Progenitor cell of endocrine pancreas (in vitro differentiated cells): ENCODE results near the gene CARD19. TPM values are rescaled to one million over a fixed set of nuclear protein-coding genes. Genes with fewer than 3 reads are reported as not detected.

Experiments
- DNase-seq: peaks from one replicate; pipeline ENCODE4 v3.0.0; 2021; ENCODE audit warnings: low spot score; ENCODE audit not compliant: unreplicated experiment
- H3K27ac Mint-ChIP-seq: 2 replicates; pipeline ENCODE4 v1.8.0; 2021; ENCODE audit warnings: mild to moderate bottlenecking, moderate library complexity, mixed read lengths
- H3K27me3 Mint-ChIP-seq: 2 replicates; pipeline ENCODE4 v1.8.0; 2021; ENCODE audit warnings: mixed read lengths
- H3K36me3 Mint-ChIP-seq: 2 replicates; pipeline ENCODE4 v1.8.0; 2022; ENCODE audit warnings: mixed read lengths; ENCODE audit not compliant: insufficient read depth
- H3K4me1 Mint-ChIP-seq: 2 replicates; pipeline ENCODE4 v1.8.0; 2021; ENCODE audit warnings: low read depth, mixed read lengths
- H3K4me3 Mint-ChIP-seq: 2 replicates; pipeline ENCODE4 v1.8.0; 2021; ENCODE audit warnings: low read depth, mild to moderate bottlenecking, moderate library complexity, mixed read lengths
- H3K9me3 Mint-ChIP-seq: 2 replicates; pipeline ENCODE4 v1.8.0; 2021; ENCODE audit warnings: low read depth, mixed read lengths
- total RNA-seq: library from RNA; stranded (reverse); gene quantifications from 2 replicates; pipeline ENCODE4 v1.2.1, GENCODE V29; 2021
- TF ChIP-seq, protein P1 (sequence below): fragments of 200-600 bp; sonication (generic); IDR thresholded peaks from one replicate; pipeline ENCODE4 v1.5.0; 2021; ENCODE audit warnings: antibody characterized with exemption, mild to moderate bottlenecking; ENCODE audit not compliant: unreplicated experiment

The CARD19 gene
- total RNA-seq, 1 donor from 2014 or later = 20.4 TPM

DNA sequence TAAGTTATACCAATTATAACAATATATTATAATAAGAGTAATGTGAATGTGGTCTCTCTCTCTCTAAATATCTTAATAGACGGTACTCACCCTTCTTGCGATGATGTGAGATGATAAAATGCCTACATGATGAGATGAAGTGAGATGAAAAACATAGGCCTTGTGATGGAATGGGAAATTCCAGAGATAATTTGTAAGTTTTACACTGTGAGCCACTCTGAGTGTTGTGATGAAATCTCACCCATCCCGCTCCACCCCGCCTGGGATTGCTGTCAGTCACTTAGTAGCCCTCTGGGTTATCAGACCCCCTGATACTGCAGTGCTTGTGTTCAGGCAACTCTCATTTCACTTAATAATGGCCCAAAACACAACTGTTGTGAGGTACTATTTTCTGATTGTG lies 27.1 kb upstream of the CARD19 start:
- Mint-ChIP-seq H3K9me3 (no peaks in the 10 kb centered on the region), H3K4me3 (no peak overlapping the region)

DNA sequence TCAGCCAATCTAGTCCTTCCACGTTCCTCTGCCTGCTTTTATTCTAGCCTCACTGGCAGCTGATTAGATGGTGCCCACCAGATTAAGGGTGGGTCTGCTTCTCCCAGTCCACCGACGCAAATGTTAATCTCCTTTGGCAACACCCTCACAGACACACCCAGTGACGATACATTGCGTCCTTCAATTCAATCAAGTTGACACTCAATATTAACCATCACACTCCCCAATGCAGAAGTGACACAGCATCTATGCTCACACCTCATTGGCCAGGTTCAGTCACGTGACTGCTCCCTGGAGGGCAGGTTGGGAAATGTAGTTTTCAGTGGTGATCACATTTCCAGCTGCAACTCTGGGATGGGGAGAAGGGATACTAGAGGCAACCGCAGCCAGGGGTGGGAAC lies 24.6 kb upstream of the CARD19 start:
- H3K27ac Mint-ChIP-seq = no peak overlapping the region
- H3K4me1 Mint-ChIP-seq = no peaks in the 10 kb centered on the region
- TF ChIP-seq, protein P1, sequence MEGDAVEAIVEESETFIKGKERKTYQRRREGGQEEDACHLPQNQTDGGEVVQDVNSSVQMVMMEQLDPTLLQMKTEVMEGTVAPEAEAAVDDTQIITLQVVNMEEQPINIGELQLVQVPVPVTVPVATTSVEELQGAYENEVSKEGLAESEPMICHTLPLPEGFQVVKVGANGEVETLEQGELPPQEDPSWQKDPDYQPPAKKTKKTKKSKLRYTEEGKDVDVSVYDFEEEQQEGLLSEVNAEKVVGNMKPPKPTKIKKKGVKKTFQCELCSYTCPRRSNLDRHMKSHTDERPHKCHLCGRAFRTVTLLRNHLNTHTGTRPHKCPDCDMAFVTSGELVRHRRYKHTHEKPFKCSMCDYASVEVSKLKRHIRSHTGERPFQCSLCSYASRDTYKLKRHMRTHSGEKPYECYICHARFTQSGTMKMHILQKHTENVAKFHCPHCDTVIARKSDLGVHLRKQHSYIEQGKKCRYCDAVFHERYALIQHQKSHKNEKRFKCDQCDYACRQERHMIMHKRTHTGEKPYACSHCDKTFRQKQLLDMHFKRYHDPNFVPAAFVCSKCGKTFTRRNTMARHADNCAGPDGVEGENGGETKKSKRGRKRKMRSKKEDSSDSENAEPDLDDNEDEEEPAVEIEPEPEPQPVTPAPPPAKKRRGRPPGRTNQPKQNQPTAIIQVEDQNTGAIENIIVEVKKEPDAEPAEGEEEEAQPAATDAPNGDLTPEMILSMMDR = no peak
- no peaks in the 10 kb centered on the region for H3K9me3 Mint-ChIP-seq
- H3K27me3 Mint-ChIP-seq = no peaks in the 10 kb centered on the region
- no peaks in the 10 kb centered on the region for H3K36me3 Mint-ChIP-seq
- H3K4me3 Mint-ChIP-seq = no peak overlapping the region
- no peak for DNase-seq

More for the DNA sequence above, 27.1 kb upstream of the CARD19 start:
- Mint-ChIP-seq H3K4me1 (no peaks in the 10 kb centered on the region), H3K36me3 (no peaks in the 10 kb centered on the region), H3K27me3 (peaks cover under 1% of the 10 kb centered on the region), H3K27ac (no peak overlapping the region)
- no peak for DNase-seq
- TF ChIP-seq, protein P1 = no peak

DNA sequence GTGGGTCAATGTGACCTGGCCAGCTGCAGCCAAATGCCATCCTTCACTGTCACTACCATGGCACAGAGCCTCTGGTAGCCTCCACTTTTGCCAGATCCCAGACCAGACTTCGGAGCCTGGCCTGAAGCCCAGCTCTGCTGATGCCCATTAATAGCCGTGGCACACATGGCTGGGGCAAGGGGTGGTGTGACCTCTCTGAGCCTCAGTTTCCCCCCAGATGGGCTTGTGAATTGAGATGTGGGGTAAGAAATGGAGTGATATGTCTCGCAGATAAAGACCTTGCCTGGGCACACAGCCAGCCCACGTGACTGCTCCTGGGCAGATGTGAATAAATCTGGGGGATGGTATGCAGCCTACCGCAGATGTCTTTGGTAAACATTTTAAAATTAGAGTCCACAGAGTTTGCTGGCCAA lies 23.6 kb upstream of the CARD19 start:
- no peak overlapping the region for H3K4me3 Mint-ChIP-seq
- DNase-seq = no peak
- H3K36me3 Mint-ChIP-seq = no peaks in the 10 kb centered on the region
- H3K27me3 Mint-ChIP-seq = no peaks in the 10 kb centered on the region
- TF ChIP-seq, protein P1 = no peak
- H3K9me3 Mint-ChIP-seq = no peaks in the 10 kb centered on the region
- H3K27ac Mint-ChIP-seq = no peak overlapping the region
- no peaks in the 10 kb centered on the region for H3K4me1 Mint-ChIP-seq

DNA sequence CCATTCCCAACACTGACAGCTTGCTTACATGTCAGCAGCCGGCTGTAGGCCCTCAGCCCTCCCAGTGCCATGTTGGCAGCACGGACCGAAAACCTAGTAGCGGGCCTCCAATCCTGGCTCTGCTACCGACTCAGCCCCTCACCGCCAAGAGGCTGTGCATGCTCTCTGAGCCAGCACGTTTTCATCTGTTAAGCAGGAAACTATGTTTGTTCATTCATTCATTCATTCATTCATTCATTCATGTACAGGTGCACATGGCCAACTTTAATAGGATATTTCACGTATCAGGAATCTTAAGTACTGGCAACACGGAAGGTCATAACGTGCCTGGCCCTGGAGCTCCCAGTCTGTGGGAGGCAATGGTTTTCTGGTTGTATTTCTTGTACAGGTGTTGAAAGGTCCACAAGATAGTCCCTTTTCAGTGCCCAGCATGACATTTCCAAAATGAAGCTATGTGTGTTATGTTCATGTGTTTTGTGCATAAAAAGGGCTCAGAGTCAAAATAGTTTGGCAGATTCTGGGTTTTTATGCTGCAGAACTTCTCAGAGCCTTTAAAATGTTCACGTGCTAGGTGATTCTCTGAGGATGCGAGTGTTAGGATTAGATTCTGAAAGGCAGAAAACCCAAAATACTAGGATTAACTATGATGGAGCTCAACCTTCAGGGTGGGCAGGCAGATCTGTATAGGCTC lies 19.8 kb upstream of the CARD19 start:
- no peaks in the 10 kb centered on the region for H3K27me3 Mint-ChIP-seq
- DNase-seq = no peak
- TF ChIP-seq, protein P1 = no peak
- H3K4me1 Mint-ChIP-seq = no peaks in the 10 kb centered on the region
- no peak overlapping the region for H3K27ac Mint-ChIP-seq
- H3K4me3 Mint-ChIP-seq = no peak overlapping the region
- no peaks in the 10 kb centered on the region for H3K9me3 Mint-ChIP-seq
- no peaks in the 10 kb centered on the region for H3K36me3 Mint-ChIP-seq

GRCh38 chr9:93076792-93077128 lies 19.3 kb upstream of the CARD19 start:
- Mint-ChIP-seq H3K27ac (no peak overlapping the region), H3K4me3 (no peak overlapping the region), H3K9me3 (no peaks in the 10 kb centered on the region), H3K36me3 (no peaks in the 10 kb centered on the region), H3K4me1 (no peaks in the 10 kb centered on the region), H3K27me3 (no peaks in the 10 kb centered on the region)
- TF ChIP-seq, protein P1 = no peak
- DNase-seq = no peak
